HG03442 (cell line): ENCODE measurements around the gene COL6A2.
"Not testable (repeated sequence)": the region's sequence is repeated elsewhere in the genome, so short reads cannot be mapped to it uniquely, and the experiment has no call there.

Experiments used
- ATAC-seq: cut with Tn5 transposase; IDR thresholded peaks from one replicate; pipeline ENCODE4 v1.9.1; 2021; ENCODE audit warnings: mild to moderate bottlenecking, moderate library complexity; ENCODE audit not compliant: unreplicated experiment

Gene COL6A2

GRCh38 chr21:46092811-46093667 lies 4.9 kb upstream of the COL6A2 start:
- no peak for ATAC-seq

DNA sequence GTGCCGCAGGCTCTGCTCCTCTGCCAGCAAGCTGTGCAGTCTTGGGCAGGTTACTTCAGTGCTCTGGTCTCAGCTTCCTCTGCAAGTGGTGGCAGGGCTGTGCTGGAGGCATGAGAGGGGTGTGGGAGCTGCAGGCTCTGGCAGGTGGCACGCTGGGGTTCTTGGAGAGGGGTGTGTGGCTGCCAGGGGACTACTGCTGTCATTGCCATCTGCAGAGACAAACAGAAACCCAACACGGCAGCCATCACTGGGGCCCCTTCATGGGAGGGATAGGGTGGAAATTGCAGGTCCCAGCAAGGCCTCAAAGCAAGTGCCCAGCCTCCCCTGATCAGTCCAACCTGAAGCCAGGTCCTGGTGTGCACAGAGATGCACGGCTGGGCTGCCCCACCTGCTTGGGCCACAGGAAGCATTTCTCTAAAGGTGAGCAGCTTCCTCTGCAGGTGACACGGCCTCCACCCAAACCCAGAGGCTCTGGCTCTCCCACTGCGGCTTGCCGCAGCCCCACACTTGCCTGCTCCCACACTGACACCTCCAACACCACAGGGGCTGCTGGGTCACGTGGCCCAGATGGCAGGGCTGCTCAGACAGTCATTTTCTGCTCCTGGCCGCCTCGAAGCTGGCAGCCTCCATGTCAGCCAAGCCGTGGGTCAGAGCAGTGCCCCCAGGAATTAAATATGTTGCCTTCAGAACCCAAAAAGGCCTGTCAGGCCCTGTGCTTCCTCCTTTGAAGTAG lies 4.1 kb upstream of the COL6A2 start:
- ATAC-seq: no peak

DNA sequence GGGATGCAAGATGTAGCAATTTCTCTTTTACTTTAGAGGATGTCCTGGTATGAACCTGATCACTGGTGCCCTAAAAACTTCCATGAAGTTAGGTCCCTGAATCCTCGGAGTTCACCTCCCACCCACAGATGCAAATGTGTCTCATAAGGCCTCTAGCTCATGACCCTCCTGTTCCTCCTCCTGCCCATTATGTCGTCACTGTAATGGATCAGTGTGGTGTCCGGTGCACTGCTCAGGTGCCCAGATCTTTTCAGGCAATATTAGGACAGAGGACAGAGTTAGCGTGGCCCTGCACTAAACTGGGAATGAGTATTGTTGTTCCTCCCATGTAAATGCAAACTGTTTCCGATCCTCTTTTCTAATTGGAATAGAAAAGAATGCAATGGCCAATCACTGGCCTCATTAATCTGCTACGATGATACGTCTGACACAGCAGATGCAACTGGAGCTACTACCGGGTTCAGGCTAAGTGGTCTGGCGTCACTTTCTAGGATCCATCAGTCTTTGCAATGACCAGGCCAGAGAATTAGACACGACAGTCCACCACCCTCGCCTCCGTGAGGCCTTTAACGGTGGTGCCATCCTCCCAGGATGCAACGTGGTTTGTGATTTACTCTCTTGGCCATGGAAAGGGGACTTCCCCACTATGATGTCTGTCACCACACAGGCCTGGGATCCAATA lies 3.4 kb upstream of the COL6A2 start:
- ATAC-seq: no peak

DNA sequence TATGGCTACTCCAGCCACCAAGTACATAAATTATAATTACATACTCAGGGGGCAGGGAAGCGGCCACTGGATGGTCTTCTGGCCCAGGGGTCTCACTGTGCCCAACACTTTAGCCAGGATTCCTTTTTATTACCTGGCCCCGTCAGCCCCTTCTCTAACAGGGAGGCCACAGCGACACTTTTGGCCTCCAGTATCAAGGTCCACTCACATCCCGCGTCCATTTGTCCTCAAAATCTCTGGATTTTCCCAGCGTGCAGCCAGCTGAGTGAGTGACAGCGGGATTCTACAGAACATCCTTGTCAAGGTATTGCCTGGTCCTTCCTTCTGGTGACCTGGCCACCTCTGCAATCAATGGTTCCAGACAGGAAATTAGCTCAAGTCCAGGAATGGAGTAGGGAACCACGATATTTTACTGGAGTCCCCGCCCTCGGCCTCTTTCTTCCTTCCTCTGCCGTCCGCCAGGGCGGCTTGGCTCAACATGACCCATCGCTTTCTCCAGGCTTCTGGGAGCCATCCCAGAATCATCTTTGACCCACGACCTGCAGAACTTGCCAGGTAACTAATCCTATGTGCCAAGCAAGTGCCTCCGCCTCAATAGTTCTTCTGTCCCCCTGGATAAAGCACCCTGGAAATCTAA lies 2.7 kb upstream of the COL6A2 start:
- ATAC-seq: no peak

DNA sequence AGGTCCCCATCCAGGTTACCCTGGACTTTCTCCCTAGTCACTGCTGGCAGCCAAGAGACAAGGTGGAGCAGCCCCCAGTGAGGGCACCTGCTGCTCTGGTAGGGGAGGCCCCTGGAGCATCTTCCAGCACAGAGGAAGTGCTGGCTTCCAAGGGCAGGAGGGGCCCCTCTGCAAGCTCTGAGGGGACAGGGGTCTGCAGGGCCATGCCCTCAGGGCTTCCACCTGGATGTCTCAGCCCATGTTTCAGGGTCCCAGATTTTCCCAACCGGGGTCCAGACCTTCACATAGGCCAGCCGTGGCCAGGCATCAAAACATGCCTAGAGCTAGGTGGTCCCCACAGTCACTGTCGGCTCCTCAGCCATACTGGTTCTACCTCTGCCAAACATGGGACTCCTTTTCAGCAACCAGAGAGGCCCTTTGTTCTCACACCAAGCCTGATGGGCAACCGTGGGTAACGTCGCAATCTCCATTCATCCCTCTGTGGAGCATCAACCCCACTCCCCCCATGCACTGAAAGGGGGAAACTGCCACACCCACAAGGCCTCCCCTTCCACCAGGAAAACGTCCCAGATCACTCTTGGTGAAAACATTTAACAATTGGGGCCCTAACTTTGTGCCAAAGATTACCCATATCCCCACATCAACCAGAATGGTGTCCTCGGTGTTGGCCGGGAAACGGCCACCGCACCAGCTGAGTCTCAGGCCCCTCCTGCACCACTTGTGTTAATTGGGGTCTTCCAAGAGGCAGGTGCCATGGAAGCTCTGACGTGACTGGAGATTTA lies 1.9 kb upstream of the COL6A2 start:
- no peak for ATAC-seq

GRCh38 chr21:46096596-46097335 lies 1.1 kb upstream of the COL6A2 start:
- ATAC-seq: no peak

DNA sequence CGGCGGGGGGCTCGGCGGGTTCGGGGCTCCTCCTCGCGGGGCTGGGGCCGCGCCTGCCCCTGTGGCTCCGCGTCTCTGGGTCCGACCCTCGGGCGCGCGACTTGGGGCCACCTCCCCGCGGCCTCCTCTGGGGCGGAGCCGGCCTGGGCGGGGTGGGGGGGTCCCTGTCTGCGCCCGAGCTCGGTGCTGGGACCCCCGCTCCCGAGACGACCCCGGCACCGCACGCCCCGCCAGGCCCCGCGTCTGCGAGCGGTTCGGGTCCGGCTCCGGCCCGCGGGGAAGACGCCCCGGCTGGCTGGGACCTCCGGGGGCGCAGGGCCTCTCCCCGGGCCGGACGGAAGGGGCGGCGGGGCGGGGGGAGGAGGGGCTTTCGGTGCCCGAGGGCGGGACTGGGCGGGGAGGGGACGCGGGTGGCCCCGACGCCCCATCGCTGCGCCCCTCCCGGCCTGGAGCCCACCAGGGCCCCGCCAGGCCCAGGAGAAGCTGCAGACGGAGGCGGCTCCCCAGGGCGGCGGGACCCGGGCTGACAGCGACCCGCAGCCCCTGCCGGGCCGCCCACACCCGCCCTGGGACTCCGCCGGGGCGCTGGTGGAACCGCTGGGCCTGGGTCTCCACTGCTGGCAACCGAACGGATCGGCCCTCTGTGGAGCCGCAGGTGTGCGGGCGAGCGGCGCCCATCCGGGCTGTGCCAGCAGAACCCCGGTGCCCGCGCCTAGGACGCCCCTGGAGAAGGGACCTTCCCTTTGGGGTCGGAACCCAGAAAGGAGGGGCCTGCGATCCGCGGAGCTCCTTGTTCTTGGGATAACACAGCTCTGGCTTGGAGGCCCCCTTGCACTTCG lies 610 bp downstream of the COL6A2 start:
- no peak for ATAC-seq

DNA sequence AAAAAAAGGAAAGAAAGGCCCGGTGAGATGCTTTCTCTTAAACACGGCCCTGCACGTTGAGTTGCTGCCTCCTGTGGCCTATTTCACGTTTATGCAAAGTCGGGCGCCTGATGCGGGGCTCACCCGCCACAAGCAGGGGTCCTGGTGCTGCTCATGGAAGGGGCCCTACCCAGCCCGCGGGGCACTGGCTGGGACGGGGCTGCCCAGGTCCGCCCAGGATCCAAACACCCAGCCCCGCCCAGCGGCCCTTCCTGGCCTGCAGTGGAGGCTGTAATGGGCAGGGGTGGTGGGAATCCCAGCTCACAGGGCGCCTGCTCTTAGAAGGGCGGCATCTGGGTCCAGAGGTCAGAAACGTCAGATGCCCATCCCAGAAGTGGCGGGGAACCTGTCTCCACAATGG lies 1.6 kb downstream of the COL6A2 start:
- no peak for ATAC-seq

- no peak for ATAC-seq
Measured at GRCh38 chr21:46100020-46100419, 2.1 kb downstream of the COL6A2 start.

DNA sequence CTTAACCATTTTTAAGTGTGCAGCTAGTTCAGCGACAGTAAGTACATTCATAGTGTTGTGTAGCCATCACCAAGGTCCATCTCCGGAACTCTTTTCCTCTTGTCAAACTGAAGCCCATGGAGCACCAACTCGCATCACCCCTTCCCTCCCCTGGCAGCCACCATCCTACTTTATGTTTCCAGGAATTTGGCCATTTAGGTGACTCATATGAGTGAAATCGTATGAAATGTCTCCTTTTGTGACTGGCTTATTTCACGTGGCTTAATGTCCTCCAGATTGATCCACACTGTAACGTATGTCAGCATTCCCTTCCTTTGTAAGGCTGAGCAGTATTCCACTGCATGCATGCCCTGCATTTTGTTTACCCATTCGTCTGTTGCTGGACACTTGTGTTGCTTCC lies 2.5 kb downstream of the COL6A2 start:
- no peak for ATAC-seq

DNA sequence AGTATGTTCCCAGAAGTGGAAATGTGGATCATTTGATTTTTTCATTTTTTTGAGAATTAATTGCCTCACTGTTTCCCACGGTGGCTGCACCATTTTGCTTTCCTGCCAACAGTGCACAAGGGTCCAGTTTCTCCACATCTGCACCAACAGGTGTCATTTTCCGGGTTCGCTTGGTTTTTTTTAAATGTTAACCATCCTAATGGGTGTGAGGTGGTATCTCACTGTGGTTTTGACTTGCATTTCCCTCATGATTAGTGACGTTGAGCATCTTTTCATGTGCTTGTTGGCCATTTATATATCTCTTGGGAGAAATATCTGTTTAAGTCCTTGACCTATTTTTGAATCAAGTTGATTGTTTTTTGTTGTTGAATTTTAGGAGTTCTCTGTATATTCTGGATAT lies 3.0 kb downstream of the COL6A2 start:
- ATAC-seq: no peak

DNA sequence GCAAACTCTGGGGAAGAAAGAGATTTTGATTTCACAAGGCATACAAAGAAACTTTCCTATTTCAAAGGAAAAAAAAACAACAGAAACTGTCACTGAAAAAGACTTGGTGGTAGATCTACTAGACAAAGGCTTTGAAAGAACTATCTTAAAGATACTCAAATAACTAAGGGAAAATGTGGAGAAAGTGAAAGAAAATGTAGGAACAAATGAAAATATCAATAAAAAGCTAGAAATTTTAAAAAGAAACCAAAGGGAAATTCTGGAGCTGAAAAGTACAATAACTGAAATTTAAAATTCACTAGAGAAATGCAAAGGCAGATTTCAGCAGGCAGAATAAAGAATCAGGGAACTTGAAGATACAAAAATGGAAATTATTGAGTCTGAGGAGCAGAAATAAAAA lies 6.2 kb downstream of the COL6A2 start:
- ATAC-seq: no peak

GRCh38 chr21:46107376-46107775 lies 9.5 kb downstream of the COL6A2 start:
- ATAC-seq: not testable (repeated sequence)

- no peak for ATAC-seq
Measured at GRCh38 chr21:46108827-46109312, 11.0 kb downstream of the COL6A2 start.

GRCh38 chr21:46109313-46110221 lies 11.7 kb downstream of the COL6A2 start:
- no peak for ATAC-seq

GRCh38 chr21:46110499-46111192 lies 12.7 kb downstream of the COL6A2 start:
- ATAC-seq: no peak

DNA sequence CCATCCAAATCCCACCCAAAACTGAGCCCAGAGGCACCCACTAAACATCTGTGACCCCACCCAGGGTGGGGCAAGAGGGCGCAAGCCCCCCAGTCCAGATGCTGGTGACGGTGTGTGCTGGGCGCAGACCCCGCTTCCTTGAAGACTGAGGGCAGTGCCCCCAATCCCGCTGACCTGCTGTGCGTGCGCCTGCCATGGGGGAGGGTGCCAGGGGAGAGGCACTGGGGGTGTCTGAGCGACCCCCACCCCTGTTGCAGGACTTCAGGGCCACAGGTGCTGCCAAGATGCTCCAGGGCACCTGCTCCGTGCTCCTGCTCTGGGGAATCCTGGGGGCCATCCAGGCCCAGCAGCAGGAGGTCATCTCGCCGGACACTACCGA lies 13.3 kb downstream of the COL6A2 start:
- ATAC-seq: no peak
